Activated T-cell treated with anti-CD3 and anti-CD28 coated beads for 1 hour (primary cell): ENCODE measurements around the gene ARHGAP8.

Experiments used
- DNase-seq: peaks from one replicate; pipeline ENCODE4 v3.0.0-alpha.2; 2020; ENCODE audit warnings: low read depth

Gene ARHGAP8

GRCh38 chr22:44752285-44753188, at the start of gene ARHGAP8:
TSS of gene ARHGAP8 (plus strand) at chr22:44752575. CDS start at chr22:44786528, 33,953 bp downstream.
- DNase-seq = no peak

GRCh38 chr22:44703255-44703870, 49.0 kb upstream of the ARHGAP8 start:
- DNase-seq = no peak

GRCh38 chr22:44704159-44705021, 48.0 kb upstream of the ARHGAP8 start:
- no peak for DNase-seq

GRCh38 chr22:44705022-44705297, 47.4 kb upstream of the ARHGAP8 start:
- no peak for DNase-seq

GRCh38 chr22:44706488-44706887, 45.9 kb upstream of the ARHGAP8 start:
- no peak for DNase-seq

- no peak for DNase-seq
These were observed 45.2 kb upstream of the ARHGAP8 start for GRCh38 chr22:44707178-44707577.

- no peak for DNase-seq
These were observed 44.6 kb upstream of the ARHGAP8 start for GRCh38 chr22:44707752-44708151.

- DNase-seq = no peak
These were observed 42.4 kb upstream of the ARHGAP8 start for GRCh38 chr22:44709881-44710392.

- no peak for DNase-seq
These were observed 41.7 kb upstream of the ARHGAP8 start for GRCh38 chr22:44710474-44711240.

- no peak for DNase-seq
These were observed 41.2 kb upstream of the ARHGAP8 start for GRCh38 chr22:44711241-44711560.

GRCh38 chr22:44711690-44712555, 40.5 kb upstream of the ARHGAP8 start:
- DNase-seq = no peak

GRCh38 chr22:44712962-44713361, 39.4 kb upstream of the ARHGAP8 start:
- no peak for DNase-seq

GRCh38 chr22:44714703-44715350, 37.5 kb upstream of the ARHGAP8 start:
- no peak for DNase-seq

GRCh38 chr22:44718418-44718817, 34.0 kb upstream of the ARHGAP8 start:
- DNase-seq = no peak

GRCh38 chr22:44719586-44720368, 32.6 kb upstream of the ARHGAP8 start:
- DNase-seq = no peak

GRCh38 chr22:44721213-44721612, 31.2 kb upstream of the ARHGAP8 start:
- DNase-seq = no peak

GRCh38 chr22:44722611-44723010, 29.8 kb upstream of the ARHGAP8 start:
- DNase-seq = no peak

GRCh38 chr22:44723801-44724200, 28.6 kb upstream of the ARHGAP8 start:
- DNase-seq = no peak

GRCh38 chr22:44724416-44724815, 28.0 kb upstream of the ARHGAP8 start:
- DNase-seq = no peak

- no peak for DNase-seq
These were observed 27.5 kb upstream of the ARHGAP8 start for GRCh38 chr22:44724859-44725258.
